RCC 7860 (cell line): ENCODE results near the gene RYR2.
"Not testable (repeated sequence)": the region's sequence is repeated elsewhere in the genome, so short reads cannot be mapped to it uniquely, and the experiment has no call there.

Experiments
- DNase-seq: peaks from one replicate; pipeline ENCODE4 v3.0.0-alpha.2; 2015; ENCODE audit warnings: low spot score
- FAIRE-seq: peaks from 2 replicates; lab custom pipeline; 2012; peaks lifted over from hg19 to GRCh38; lab: Jason Lieb, UNC

RYR2 gene

DNA sequence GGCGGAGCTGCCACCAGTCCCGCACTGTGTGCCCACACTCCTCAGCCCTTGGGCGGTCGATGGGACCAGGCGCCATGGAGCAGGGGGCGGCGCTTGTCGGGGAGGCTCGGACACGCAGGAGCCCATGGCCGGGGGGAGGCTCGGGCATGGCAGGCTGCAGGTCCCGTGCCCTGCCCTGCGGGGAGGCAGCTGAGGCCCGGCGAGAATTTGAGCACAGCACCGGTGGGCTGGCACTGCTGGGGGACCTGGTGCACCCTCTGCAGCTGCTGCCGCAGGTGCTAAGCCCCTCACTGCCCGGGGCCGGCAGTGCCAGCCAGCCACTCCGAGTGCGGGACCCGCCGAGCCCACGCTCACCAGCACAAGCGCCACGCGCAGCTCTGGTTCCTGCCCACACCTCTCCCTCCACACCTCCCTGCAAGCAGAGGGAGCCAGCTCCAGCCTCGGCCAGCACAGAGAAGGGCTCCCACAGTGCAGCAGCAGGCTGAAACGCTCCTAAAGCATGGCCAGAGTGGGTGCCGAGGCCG is 267.7 kb downstream of the RYR2 start:
- FAIRE-seq (no peak), DNase-seq (no peak)

DNA sequence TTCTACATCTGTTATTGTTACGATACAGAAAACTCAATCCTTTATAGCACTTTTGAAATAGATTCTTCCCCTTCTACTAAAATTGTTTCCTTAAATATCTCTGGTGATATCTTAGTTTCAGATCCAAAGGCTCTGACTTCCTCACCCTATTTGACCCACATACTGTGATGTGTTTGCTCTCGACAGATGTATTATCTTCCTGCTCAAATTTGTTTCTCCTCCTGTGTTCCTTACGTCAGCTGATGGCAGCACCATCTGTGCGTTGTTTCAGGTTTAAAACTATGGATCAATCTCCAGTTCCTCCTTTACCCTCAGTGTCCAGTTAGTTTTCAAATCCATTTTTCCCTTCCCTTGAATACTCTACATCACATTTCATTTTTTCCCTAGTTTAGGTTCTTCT is 274.4 kb downstream of the RYR2 start:
- FAIRE-seq = no peak

DNA sequence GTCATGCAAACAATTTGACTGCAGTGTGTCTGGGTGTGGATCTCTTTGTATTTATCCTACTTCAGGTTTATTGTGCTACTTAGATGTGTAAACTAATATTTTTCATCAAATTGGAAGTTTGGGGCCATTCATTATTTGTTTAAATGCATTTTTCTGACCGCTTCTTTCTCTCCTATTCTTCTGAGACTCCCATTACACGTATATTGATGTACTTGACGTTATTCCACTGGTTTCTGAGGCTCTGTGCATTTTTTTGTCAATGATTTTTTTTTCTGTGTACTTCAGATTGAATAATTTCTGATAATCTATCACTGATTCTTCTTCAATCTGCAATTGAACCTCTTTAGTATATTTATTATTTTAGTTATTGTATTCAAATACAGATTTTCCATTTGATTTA is 276.8 kb downstream of the RYR2 start:
- FAIRE-seq = no peak
- DNase-seq = no peak

More for the DNA sequence above, 274.4 kb downstream of the RYR2 start:
- DNase-seq = no peak

DNA sequence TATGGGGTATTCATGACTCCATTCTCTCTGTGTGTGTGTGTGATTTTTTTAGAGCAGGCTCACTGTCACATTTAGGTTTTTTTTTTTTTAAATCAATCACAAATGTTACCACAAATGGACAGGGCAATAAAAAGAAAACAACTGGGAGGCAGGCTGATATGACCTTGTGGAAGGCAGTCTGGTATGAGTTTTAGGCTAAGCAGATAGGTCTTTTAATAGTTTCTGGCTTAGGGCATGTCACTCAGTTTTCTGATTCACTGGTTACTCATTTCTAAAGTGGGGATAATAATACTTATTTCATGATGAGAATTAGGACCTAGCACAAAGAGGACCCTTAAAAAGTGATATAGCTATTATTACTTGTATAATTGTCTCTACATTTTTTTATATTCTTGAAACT is 278.9 kb downstream of the RYR2 start:
- FAIRE-seq (no peak), DNase-seq (no peak)

DNA sequence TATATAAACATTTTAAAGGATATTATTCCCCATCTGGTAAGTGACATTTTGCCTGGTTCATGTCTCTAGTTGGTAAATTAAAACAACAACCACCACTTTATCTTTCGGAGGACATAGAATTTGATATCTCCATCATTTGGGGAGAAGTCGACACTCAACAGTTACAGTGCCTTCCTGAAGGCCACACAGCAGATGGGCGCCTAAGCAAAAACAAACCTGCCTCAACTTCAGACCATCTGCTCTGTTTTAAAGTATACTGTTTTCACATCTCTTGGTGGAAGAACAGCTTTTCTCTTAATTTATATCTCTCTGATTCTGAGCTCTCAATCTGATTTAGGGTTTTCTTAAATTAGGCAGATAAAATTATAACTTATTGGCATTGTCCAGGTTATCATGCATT is 282.2 kb downstream of the RYR2 start:
- FAIRE-seq (no peak), DNase-seq (no peak)

DNA sequence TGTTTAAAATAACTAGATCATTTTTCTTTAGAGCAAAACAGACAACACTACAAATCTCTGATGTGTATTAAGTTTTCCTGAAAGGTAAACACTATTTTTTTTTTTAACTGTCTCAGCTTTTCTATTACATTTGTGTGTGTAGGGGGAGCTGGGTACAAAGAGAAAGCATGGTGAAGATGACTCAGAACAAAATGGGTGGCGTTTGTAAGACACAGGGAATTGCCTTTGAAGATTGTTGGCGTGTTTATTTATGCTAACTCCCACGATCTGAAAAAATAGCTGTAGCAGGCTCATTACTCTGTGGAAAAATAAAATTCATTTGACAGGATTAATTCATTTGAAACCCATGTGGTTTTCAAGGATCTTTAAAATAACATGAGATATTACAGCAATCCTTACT is 285.1 kb downstream of the RYR2 start:
- no peak for DNase-seq
- no peak for FAIRE-seq

DNA sequence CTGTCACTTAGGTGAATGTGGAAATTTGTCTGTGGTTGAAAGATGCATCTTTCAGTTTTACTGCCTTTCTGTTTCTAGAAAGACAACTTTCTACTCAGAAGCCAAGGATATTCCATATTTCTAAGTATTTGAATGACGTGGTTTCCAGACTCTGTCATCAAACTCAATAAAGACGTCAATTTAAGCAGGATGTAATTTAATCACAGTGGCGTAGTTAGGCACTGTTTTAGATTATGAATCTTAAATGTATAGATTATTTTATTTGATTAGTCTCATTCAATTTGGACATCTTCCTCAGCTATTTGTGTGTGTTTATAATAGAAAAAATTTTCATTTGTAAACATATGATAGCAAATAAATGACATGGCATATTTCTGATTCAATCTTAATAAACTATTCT is 298.9 kb downstream of the RYR2 start:
- FAIRE-seq = no peak
- DNase-seq = no peak

DNA sequence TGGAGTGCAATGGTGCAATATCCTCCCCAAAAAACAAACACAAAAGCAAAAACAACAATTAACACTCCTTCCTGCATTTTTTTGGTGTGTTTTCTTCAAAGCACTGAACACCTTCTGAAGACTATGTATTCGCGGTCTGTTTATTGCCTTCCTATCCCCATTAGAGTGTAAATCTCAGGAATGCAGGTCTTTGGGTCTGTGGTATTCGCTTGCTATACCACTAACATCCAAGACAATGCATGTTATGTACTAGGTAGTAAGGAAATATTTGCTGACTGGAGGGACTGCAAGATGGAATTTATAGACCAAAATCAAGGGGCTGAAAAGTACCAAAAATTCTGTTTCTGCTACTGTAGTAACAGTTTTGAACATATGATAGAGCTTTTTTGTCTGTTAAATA is 299.4 kb downstream of the RYR2 start:
- no peak for FAIRE-seq

DNA sequence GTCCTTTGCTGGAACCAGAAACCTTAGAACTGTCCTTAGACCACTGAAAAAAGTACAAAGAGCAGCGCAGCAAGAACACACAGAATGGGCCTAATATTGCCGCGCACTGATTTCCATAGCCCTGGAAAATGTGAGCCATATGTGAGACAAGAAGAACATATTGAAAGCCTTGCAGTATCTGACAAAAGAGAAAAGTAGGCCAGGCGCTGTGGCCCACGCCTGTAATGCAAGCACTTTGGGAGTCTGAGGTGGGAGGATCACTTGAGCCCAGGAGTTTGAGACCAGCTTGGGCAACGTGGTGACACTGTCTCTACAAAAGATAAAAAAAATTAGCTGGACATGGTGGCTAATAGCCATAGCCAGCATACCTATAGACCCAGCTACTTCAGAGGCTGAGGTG is 300.7 kb downstream of the RYR2 start:
- FAIRE-seq (no peak), DNase-seq (no peak)

More for the DNA sequence above, 299.4 kb downstream of the RYR2 start:
- DNase-seq = no peak

DNA sequence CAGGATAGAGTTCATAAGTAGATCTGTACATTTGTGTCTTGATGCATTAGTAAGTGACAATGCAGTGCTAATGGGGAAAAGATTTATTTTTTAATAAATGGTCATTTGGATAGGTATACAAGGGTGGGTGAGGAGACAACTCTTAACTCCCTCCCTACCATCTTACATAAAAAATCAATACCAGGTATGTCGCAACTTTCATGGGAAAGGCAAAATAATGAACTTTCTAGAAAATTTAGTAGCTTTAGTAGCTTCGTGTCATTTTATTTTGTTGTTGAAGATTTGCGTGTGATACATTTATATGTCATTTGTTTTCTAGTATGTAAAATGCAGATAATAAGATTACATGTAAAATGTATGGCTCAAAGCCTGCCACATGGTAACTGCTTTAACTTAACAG is 310.8 kb downstream of the RYR2 start:
- FAIRE-seq = no peak

DNA sequence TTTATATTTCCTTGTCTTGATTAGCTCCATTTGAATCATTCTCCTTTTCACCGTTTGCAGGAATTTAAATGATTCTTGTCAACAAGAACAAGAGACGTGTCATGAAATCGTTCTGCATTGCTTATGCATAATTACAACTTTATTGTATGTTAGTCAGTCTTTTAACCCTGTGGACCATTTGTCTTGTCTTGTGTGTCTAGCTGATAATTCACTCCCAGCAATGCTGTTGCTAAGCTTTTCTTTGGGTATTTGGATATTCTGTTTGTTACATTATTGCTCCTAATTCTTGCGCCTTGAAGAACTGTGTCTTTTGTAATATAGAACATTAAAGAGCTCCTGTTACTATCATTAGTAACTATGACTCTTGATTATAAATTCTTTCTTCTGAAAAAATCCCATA is 311.9 kb downstream of the RYR2 start:
- no peak for DNase-seq
- no peak for FAIRE-seq

More for the DNA sequence above, 310.8 kb downstream of the RYR2 start:
- no peak for DNase-seq

DNA sequence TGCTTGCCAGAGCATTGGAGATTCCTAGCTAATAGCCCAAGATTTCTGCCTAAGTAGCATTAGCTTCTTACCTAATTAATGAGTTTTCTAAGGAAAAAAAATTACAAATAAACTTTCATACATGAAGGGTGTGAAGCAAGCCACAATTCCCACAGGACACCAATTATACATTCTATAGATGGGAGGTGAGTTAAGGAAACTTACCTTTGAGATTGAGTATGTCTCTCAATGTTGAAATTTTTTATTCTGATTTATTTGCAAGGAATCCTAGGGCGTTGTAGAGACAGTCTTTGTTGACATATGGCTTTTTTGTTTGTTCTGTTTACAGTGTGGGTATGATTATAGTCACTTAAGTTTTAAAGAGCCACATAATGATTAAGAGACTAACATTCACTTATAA is 313.0 kb downstream of the RYR2 start:
- DNase-seq (no peak), FAIRE-seq (no peak)

DNA sequence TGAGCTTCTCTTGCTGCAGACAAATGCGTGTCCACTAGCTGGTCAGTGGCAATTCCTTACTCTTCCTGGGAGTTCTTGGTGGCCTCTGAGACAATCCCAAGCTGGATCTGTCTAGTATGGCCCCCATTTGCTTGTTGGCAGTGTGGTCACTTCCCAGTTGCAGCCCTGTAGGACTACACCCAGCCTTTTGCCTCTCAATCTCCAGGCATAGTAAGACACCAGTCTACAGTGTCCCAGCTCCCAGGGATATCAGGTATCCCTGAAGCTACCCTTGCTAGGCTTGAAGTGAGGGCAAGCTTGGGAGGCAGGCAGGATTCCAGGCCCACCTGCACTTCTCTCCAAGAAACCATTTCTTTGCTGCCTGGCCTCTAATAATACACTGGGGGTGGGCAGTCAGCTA is 316.6 kb downstream of the RYR2 start:
- no peak for FAIRE-seq
- DNase-seq = no peak

DNA sequence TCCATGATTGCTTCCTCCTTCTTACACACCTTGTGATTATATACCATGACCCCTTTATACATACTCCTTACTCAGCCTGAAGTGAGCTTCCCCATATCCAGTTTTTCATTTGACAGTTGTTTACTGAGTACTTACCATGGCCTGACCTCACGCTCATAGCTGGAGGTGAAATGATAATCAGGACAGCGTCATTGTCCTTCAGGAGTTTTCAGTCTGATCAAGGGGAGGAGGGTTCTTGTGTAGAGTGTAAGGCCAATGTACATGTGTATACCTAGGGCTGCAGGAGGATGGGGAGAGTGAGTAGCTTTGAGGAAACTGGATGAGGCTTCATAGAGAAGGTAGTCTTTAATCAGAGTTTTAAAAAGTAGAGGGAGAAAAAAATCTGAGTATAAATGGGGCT is 325.8 kb downstream of the RYR2 start:
- no peak for DNase-seq

DNA sequence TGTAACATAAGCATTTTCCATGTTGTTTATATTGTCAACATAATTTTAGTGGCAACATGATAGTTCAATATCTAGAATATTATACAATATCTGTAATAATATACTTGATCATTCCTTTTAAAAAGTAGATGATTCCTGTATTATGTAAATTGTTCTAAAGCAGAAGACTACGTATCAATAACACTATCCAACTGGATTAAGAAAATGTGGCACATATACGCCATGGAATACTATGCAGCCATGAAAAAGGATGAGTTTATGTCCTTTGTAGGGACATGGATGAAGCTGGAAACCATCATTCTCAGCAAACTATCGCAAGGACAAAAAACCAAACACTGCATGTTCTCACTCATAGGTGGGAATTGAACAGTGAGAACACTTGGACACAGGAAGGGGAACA is 329.5 kb downstream of the RYR2 start:
- not testable (repeated sequence) for FAIRE-seq

More for the DNA sequence above, 325.8 kb downstream of the RYR2 start:
- no peak for FAIRE-seq

DNA sequence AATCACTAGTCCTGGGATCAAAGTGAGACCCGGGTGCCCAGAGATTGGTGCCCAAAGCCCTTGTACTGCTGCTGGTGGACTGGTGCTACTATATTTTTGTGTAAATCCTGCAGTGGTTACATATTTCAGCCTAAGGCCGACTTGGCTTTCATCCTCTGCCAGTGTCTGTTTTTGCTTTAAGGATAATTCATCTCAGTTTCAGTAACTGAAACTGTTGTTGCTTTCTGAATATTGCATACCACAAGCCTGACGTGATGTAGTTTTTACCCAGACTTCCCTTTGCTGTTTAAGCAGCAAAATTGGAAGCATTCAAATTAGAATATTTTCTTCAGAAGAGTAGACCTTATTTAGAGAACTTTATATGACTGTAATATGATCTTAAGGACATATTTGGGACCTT is 341.8 kb downstream of the RYR2 start:
- DNase-seq (no peak), FAIRE-seq (no peak)

More for the DNA sequence above, 329.5 kb downstream of the RYR2 start:
- DNase-seq = not testable (repeated sequence)

DNA sequence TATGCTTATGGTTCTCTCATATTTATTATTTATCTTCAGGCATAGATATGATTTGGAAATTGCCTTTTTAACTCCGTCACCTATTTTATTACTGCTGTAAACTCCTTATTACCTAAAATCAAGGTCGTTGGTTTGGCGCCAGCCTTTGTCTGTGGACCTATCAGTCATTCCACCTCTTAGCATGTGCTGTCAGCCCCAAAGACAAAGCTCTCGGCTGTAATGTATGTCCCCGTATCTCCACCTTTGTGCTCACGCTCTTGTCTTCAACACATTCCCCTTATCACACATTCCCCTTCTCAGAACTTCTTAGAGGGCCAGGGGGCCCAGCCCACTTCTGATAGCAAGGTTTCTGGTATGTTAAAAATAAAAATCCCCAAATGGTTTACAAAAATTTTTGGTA is 342.2 kb downstream of the RYR2 start:
- DNase-seq (no peak), FAIRE-seq (no peak)

DNA sequence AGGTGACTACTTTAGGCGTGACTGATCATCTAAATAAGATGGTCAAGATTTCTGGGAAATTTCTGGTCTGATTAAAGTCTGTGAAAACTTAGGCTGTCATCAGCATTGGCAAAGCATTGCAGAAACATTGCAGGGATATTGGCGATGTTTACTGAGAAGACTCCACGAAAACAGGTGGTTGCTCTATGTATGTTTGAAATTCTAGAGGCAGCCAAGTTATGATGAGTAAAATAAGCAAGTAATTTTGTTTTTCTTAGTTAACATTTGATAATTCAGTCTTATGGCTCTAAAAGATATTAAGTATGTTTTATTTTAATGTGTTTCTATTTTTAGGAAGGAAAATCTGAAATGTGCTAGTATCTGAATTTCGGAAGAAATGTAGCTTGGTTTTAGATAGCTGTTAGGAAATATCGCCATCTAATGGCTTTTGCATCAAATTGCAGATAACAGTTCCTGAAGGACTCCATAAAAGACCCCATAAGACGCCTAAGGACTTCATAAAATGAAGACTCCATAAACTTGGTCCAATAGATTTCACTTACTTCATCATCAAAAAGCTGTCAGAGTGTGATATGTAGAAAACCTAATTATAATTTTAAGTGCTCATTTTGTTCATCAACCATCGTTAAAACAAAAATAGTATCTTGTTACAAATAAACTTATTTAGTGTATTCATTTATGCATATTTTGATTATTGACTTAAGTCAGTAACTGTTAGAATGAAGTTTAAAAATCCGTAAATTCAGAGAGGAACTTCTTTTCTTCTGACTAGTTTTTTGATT is 344.6 kb downstream of the RYR2 start:
- FAIRE-seq (peak; percentile 73), DNase-seq (peak; percentile 40)

DNA sequence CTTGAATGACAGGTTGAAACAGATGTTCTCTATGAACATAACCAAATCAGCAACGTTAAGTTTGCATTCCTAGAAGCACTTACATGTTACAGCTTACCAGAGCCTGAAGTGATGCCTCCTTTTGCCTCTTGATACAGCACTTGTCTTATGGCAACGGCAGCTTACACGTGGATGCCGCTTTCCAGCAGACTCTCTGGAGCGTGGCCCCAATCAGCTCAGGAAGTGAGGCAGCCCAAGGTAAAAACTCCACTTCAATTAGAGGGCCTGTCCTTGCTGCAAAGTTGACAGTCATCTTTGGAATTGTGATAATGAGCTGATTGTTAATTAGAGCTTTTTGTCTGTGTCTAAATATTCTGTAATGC is 345.1 kb downstream of the RYR2 start:
- FAIRE-seq = no peak

DNA sequence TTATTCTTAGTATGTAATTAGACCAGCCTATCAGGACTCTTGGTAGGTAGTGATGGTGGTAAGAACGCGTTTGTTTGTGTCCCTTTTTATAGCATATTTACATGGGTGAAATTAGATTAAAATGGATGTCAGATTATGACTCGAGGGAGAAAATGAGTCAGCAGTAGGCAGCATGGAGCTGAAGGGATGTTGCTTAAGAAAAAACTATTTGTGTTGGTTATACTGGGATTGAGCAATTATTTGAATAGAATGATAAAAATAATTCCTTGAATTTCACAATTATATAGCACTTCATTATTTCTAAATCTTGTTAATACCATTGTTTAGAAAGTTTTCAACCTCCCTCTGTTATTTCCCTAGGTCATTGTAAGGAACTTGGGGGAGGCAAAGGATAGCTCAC is 348.8 kb downstream of the RYR2 start:
- DNase-seq (no peak), FAIRE-seq (no peak)

More for the DNA sequence above, 345.1 kb downstream of the RYR2 start:
- no peak for DNase-seq

DNA sequence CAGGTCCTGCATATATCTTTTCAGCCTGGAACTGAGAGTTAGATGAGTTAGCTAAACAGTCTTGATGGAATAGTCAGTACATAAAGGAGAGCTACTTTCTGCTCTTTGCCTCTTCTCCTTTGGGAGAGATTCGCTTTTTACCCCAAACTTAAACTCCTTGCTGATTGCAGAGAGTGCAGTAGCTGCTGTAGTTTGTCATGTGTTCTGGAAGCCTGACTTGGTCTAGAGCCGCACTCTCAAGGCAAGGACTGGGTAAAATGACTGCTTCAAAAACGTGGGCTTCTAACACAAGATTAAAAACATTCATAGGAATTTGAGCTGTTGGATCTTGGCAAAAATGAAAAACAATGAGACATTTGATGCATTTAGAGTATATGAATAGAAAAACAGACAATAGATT is 351.6 kb downstream of the RYR2 start:
- no peak for FAIRE-seq
- DNase-seq = no peak

DNA sequence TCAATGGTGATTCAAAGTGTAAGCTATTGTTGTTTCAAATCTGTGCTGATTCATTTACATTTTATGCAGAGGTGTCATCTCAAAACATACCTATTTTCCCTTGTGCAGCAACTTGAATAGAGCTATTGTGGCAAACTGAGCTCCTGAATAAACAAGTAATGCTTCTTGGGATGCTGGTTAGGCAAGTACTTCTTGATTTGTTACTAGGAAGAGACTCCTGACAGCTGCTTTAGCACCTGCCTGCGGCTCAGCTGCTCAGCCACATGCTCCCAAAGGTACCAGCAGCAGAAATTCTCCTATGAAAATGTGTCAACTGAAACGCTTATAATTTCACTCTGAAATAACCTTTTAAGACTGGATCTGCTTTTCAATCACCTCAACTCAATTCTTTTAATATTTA is 352.3 kb downstream of the RYR2 start:
- FAIRE-seq (no peak), DNase-seq (no peak)

DNA sequence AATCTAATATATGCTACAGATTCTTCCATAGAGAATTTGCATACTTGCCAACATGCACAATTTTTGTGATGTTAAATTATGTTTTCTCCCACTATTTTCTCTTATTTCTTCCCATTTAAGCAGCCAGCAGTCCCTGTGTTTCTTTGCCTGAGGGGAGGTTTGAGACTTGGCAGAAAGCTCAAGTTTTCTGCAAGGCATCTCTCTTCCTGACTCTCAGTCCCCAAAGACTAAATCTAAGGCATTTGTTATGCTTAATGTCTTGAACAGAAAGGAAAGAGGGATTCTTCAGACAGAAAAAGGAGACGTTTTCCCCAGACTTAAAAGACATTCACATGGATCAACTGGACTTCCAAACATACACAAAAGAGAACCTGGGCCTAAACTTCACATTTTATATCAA is 354.4 kb downstream of the RYR2 start:
- no peak for FAIRE-seq

More for the DNA sequence above, 354.4 kb downstream of the RYR2 start:
- DNase-seq = no peak
